ENCODE results near the gene HNRNPH2.

DNA sequence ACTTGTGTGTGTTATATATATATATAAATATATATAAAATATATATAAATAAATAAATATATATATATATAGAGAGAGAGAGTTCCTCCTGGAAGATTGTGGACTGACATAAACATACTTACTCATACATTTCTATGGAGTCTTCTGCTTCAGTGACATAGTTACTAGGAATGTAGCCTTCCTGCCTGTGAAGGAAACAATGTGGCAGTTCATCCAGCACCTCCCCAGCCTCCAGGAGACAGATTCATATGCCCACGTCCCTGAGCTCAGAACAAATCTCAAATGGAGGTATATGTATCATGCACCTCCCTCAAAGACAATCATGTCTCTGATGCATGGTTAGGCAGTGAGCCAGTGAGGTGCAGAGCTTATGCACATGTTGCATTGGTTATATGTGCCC, 48.1 kb upstream of the HNRNPH2 start:
- no peak for TF ChIP-seq CTCF (optimal IDR thresholded peaks at IDR 0.05 in 1 of 3, IDR thresholded peaks at IDR 0.05 in 1 of 3, conservative IDR thresholded peaks at IDR 0.05 in 1 of 3; ENCODE audit: extremely low read depth in 1 of 3, insufficient read depth in 2 of 3, low read length in 3 of 3)
- no peak for TF ChIP-seq EZH2 (IDR thresholded peaks at IDR 0.05; ENCODE audit: low read length)
